HG03521 (cell line): Measurements from ENCODE around the gene KCNMB2.

Experiments
- ATAC-seq: cut with Tn5 transposase; IDR thresholded peaks from one replicate; pipeline ENCODE4 v1.9.1; 2021; ENCODE audit warnings: mild to moderate bottlenecking, moderate library complexity; ENCODE audit not compliant: unreplicated experiment

Gene KCNMB2

DNA sequence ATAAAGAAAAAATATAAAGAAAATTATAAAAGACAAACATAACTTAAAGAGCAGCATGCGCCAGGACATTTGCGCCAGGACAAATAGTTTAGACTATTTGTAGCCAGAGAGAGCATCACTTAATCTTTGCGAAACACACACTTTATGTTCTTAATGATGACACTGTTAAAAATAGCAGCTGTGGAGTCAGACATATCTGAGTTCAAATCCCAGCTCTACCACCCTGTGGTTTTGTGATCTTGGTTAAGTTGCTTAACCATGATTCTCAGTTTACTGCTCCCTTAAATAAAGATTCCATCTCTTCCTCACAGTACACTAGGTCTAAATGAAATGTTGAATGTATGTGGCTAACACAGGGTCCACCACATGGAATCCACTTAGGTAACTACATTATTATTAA lies 31.4 kb downstream of the KCNMB2 start:
- no peak for ATAC-seq

DNA sequence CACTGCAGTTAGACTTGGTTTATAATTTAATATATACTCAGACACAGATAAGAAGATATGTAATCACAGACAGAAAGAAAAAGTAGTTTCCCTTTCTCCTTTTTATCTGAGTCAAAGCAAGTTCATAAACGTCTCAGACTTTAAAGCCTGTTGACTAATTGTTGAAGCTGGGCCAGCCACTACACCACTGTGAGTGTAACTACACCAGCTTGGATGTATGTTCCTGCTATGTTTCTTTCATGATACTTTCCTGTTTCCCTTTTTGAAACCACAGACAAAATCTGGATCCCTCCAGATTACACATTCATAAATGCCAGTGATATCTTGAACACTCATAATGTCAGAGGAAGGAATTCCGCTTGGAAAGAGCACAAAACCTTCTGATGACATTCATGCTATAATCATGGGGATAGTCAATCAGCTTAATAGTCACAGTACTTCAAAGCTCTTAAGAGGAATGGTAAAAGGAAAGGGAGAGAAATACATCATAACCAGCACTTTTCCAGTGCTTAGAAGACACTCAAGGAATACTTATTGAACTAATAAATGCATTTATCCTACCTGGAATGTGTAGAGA lies 32.0 kb downstream of the KCNMB2 start:
- no peak for ATAC-seq

DNA sequence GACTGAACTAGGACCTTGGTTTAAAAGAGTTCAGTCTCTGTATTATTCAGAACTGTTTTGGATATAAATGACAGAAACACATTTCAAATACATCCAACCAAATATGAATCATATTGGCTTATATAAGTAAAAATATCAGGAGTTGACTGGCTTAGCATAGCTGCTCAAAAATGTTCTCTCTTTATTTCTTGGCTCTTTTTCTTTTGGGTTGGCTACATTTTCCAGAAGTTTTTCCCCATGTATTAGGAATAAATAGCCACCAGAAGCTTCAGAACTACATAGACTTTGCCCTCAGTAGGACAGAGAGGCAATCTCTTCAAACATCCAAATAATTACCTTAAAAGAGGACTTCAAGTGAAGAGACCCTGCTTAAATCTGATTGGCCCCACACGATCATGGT lies 32.7 kb downstream of the KCNMB2 start:
- no peak for ATAC-seq

DNA sequence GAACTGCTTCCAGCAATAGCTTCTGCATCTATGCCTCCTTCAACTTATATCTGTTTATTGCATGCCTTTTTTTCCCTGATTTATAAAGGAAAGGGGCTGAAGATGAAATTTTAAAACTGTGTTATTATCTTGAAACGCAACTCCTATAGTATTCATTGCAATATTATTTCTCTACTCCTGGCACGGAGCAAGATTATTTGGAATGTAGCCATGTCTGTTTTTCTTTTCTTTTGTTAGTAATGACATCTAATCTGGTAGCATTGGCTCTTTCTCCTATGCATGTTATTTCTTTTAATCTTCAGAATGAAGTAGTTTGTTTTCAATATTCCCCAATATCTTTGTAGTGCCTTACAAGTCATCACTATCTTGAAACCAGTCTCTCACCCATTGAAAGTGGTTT lies 33.6 kb downstream of the KCNMB2 start:
- no peak for ATAC-seq

DNA sequence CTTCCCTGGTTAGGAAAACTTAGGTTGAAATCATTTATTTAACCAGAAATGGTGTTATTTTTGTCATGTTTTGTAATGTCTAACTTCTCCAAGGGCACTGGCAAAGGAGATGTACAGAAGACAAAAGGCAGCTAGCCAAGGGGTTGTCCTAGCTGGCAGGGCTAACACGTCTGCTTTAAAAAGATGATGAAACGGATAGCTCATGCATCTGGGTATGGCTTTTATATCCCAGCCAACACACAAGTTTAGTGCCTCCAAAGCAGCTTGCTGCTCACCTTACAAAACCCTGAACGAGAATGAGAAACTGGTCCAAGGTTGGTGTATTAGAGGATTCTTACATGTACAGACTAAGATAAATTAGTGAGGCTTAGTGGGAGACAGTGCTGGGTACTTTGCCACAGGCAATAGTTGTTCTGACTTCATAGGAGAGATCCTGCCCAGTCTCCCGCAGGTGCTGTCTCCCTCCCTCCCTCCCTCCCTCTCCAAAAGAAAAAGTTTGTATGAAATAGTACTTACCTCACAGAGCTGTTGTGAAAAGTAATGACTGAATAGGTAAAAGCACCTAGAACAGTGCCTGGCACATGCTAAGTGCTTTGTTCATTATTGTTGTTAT lies 47.8 kb downstream of the KCNMB2 start:
- ATAC-seq, result no peak

DNA sequence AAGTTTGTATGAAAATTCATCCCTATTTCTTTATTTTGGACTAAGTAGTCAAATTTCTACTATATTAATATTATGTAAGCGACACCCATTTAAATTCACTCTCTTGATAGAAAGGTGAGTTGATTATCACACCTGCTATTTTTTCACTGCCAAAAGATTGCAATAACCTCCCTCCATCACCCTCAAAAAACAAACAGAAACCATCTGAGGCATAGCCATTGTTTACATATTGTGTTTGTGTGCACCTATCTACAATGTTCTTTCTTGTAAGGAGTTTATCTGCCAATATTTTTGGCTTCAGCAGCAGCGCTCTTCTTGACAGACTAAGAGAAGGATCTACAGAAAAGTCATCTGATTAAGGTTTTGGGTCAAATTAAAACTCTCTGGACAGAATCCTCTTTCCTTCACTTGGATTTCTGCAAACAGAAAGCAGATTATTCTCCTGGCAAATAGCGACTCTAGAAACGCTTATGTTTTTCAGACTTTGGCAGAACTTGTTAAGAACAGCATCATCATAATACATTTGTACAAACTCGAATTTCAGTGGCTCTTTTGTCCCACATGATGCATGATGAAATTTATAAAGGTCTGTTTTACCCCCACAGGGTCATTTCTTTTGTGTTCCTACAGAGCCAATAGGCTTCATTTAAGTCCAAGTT lies 48.6 kb downstream of the KCNMB2 start:
- no peak for ATAC-seq

DNA sequence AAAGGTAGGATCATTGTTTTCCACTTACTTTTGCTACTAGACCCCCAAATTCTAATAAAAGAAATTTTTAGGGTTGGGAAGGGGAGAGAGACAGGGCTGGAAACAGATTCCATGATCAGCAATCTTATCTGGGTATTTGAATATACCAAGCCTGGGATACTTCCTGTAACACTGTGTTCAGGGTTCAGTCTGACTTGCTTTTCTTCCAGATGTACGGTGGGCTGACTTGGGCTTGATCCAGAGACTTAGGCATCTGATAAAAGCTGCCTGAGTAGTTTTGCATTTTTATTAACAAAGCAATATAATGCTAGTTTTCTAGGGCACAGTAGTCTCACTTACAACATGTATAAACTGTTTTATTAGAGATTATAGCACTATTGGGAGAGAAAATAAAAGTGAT lies 49.2 kb downstream of the KCNMB2 start:
- no peak for ATAC-seq

DNA sequence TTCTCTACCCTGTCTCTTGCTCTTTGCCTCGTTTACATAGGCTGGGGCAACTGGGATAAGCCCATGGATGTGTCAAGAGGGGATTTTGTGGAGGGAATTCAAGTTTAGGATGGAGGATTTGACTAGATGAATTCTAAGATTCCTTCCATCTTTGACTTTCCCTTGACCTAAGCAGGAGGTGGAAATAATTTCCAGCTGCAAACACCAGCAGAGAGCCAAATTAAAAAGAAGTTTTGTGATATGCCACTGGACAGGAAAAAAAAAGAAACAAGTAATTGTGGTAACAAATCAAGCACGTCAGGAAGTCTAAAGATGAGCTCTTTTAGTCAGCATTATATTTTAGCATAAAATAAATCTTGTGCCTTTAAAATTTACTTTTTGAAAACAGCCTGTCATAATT lies 49.8 kb downstream of the KCNMB2 start:
- ATAC-seq, result no peak

DNA sequence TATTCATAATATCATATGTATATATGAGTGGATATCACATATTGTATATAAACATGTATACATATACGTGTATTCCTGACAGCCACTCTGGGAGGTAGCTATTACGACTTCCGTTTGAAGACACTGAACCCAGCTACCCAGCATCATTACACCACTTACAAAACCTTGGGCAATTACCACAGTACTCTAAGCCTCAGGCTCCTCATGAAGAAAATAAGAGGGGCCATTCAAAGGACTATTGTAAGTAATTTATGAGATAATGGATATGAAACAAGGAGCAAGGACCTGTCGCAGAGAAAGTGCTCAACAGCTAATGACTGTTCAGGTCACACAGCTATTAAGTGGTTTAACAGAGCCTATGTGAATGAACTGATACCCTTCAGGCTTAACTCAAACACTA lies 52.4 kb downstream of the KCNMB2 start:
- ATAC-seq, result no peak

DNA sequence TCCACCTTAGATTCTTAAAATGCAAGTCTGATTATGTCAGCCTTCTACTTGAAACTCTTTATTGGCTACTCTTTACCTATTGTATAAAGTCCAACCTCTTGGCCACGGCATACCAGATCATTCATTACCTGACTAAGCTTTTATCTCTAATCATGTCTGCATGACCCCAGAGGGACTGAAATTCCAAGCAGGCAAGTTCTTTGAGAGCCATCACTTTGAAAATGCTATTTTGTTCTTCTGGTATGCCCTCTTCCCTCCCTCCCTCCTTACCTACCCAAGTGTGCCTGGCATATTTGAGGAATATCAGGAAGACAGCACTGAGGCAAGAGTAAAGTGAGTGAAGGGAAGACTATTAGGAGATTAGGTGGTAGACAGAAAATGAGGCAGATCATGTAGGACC lies 57.5 kb downstream of the KCNMB2 start:
- no peak for ATAC-seq

DNA sequence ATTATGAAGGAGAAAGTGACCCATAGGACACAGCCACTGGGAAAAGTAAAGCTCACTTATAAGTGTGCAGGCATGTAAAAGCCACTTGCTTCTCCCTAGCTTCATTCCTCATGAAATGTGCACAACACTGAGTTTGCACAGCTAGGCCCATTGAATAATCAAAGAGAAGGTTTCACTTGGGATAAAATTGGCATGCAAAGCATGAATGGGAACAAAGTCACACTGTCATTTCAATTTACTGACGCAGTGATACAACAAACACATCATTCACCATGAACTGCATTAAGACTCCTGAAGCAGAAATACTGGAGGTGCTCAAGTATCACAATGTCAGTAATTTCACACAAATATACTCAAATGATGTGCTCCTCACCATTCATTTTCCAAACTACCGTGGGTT lies 61.1 kb downstream of the KCNMB2 start:
- ATAC-seq, result no peak

DNA sequence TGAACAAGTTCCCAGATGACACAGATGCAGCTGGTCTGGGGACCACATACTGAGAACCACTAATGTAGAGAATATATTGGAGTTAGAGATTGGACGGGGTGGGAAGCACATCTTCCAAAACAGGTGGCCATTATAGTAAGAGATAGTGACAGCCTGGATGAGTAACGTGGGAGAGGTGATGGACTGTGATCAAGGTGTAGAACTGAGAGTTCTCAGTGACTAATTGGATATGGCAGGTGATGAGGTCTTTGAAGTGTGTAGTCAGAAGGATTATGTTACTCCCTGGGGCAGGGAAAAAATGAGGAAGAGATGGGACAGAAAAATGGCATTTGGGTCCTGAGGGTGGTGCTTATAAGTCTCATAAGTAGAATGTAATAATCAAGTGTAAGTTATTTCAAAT lies 66.6 kb downstream of the KCNMB2 start:
- ATAC-seq, result no peak

DNA sequence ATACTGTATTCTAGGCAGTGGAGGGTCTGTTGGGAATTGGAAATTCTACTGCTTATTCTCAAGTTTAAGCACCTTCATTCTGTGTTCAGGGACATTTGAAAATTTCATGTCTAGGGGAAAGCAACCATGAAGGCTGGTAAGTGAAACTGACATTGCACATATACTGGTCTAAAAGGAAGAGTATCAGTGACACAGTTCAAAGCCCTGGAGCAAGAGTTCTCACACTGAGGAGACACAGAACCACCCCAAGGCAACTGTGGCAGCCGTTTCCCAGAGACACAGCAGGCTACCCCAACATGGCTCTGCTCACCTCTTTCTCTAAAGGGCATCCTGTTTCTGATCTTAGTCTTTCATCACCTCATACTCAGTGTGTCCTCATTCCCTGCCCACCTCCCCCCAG lies 67.5 kb downstream of the KCNMB2 start:
- ATAC-seq, result no peak

DNA sequence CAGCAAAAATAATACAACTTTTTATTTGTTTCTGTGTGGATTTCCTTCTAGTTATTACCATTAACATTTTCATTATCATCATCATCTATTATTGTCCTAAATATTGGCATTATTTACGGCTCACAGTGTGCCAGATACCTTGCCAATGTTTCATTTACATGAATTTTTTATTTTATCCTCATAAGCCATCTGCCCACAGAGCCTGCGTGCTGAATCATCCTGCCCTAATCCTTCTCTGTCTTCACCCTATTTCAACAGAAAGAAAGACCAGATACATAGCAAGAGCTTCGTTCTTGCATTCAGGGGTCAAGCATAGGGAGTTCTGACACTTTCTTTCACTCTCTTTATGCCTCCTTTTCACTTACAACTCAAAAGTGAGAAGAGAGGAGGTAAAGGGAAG lies 82.0 kb downstream of the KCNMB2 start:
- no peak for ATAC-seq

DNA sequence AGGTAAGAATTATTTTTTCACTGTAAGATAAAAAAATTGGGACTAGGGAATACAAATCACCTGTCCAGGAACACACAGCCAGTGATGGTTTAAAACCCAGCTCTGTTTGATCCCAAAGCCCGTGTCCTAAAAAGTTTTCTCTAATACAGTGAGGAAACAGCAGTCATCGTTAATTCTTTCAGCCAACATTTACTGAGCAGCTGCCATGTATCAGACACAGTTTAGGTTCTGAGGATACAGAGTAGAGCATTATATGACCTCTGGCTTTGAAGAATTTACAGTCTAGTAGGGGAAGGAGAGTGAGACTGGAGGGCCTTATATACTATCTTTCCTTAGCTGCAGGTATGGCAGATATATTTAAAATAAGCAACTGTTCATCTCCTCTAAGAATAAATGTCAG lies 82.7 kb downstream of the KCNMB2 start:
- no peak for ATAC-seq

DNA sequence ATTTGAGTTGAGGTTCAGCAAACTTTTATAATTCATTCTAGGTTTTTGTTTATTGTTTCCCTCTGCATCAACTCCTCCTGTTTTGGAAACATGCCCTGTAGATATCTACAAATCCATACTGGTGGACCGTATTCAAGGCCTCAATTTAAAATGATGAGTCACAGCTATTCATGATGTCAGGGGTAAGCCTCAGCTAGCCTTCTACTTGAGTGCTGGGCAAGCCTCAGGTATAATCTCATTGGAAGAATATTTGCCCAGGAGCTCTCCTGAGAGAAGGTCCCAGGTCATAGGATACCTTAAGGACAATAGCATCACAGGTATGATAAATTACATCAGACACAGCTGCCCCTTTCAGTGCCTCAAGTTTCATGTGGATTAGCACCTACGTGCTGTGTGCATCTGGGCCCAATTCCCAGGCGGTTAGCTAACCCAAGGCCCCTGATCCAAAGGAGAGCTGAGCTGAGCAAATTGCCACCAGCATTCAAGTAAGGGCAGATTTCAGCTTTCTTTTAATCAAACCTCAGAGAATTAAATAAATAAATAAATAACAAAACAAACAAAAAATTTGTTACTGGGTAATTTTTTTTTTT lies 87.5 kb downstream of the KCNMB2 start:
- ATAC-seq, result no peak

DNA sequence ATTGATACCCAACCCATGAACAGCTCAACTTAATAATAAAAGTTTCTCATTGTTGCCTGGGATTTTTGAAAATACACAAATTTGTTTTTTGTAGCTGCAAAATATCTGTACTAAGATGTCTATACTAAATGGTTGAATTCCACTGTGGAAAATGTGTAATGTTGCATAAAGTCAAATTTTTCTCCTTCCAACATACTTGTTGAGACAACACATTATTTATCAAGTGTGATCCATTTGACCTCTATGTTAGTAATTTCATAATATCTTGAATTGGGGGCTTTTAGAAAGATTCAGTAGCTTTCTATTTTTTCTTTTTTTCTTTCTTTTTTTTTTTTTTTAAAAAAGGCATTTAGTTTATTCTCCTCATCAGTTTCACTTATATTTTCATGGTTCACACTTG lies 88.0 kb downstream of the KCNMB2 start:
- no peak for ATAC-seq

DNA sequence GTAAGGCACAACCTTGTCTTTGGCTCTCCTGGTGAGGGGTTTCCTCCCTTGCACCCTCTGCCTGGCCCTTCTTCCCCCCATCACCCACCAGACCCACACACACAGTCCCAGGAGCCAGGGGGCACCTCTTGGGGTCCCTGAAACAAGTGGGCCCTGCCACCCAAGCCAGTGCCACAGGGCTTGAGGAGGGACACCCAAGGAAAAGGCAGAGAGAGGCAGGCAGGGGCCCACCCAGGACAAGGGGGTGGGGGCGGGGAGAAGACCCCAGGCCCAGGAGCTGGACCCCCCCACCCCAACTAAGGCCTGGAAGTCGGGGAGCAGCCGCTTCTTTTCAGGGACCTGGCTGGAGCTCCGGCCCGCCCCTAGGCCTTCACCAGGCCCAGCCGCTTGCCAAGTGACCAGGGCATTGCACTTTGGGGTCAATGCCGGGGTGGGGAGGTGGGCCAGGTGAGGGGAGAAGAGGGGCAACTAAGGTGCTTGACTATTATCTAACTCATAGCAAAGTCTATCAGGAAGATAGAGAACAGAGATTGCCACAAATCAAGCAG lies 88.9 kb downstream of the KCNMB2 start:
- no peak for ATAC-seq

DNA sequence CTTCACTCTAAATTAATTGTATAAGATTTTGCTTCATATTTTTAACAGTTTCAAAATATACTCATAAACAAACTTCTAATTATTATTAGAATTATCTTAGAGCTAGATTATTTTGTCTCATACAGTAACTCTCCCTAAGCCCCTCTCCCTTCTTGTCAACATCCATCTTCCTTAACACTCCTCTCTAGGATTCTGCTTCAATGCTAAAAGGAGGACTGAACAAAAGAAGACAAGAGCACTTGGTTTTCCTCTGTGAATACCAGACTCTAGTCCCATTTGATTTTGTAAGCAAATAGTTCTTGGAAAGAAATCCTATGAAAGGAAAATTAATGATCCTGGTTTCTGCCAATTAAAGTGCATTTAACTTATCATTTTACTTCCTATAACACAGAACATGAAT lies 91.8 kb downstream of the KCNMB2 start:
- no peak for ATAC-seq

DNA sequence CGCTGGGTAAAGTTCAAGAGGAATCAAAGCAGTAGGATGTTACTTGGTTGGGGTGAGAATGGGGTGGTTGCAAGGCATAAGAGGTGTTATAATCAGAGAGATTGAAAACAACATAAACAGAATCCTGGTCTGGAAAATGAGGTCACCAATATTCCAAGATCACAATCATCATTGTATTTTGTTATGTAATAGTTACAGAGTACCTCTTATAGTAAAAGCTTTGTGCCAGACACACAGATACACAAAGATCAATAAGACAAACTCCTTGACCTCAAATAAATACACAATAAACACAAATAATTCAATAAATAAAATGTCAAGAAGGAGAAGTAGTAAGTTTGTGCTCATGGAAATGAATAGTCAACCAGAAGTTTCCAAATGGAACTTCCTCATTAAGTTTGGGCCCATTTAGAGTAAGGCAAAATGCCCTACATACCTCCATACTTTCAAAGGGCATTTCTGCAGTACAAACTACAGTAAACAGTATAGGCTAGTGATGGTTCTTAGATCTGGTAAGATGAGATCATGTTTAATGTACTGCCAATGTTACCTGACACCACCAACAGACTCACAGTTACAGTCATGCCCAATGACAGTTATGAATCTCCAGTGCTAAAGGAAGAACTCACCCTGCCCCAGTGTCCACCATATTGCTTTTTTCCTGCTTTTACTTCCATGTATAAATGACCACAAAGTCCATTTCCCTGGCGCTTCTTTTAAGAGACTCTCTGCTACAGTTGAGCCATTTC lies 93.4 kb downstream of the KCNMB2 start:
- no peak for ATAC-seq

DNA sequence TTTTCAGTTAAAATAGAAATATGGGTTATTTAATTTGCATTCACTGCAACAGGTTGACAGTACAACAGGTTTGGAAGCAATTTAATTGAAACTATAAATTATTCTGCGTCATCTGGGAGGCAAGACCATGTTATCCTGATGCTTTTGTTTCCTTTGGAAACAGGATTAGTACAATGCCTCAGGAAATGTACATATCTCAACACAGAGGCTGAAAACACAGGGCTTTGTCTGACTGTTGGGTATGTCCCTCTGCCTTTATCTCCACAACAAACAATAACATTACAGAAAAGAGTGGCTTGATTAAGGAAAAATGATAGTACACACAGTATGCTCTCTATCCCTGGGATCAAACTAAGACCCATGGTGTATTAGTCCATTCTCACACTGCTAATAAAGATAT lies 95.7 kb downstream of the KCNMB2 start:
- ATAC-seq, result no peak
